SHP77 (cell line): Measurements from ENCODE around the gene FOXN3.
A peak's percentile ranks its signal among the peaks of the same experiment; 100 is the strongest.
"Not testable (repeated sequence)": the region's sequence is repeated elsewhere in the genome, so short reads cannot be mapped to it uniquely, and the experiment has no call there.

Experiments used
- DNase-seq, 2 experiments: peaks; one replicate each; lab custom pipeline; 2025; lab: John Stamatoyannopoulos, UW

Gene FOXN3

DNA sequence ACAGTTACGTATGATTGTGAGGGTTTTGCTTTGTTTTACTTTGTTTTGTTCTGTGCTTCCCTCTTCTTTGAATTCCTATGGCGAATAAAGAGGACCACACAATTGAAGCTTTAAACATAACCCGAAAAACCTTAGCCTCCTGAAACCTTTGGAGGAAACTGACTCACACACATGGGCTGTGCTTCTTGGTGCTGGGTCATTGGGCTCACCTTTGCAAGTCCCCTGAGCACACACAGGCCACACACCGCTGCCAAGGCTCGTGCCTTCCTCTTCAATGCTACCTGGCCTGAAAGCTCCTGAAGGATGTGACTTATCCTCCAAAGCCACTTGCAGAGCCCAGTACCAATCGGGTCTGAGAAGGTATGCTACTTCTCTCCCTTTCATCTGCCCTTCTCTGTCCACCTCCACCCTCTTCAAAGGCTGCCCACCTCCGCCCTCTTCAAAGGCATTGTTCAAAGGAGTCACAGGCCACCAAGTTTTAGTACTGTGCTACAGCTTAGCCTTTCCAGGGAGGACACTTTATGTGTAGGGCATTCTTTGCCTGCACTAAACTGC lies 114.6 kb downstream of the FOXN3 start:
- DNase-seq, result no peak

DNA sequence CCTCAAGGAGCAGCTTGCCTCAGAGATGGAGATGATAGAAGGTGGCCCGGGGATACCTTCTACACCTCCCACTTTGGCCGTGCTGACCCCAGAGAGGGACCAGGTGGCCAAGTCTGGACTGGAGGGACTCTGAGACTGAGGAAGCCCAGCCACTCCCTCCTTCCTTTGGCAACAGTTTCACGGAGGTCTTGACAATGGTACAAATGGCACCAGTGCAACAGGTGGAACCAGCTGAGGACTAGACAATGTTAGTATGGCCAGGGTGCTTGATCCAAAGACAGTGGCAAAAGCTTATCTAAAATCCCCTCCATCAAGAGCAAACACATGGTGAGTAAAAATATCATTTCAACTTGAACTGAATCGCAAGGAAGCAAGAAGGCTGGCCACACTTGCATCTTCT lies 117.4 kb downstream of the FOXN3 start:
- DNase-seq, result no peak

DNA sequence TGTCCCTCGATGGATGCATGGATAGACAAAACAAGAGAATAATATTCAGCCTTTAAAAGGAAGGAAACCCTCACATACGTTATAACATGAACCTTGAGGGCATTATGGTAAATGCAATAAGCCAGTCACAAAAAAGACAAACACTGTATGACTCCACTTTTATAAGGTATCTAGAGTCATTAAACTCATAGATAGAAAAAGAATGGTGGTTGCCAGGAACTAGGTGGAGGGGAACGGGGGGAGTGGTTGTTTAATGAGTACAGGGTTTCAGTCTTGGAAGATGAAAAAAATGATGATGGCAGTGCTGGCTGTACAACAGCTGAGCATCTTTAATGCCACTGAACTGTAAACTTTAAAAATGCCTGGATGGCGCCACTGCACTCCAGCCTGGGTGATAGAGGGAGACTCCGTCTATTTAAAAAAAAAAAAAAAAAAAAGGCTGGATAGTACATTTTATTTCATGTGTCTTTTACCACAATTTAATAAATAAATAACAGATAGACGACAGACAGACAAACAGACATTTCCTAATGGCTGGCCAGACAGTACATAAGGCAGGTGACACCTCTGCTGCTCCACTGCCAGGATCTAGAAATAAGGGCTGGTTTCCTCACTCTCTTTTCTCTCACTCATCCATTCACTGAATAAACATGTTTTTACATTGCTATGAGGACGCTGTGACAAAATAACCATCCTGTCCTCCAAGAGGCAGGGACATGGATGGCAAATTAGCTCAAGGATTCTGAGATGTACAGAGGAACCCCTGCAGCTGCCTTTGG lies 118.8 kb downstream of the FOXN3 start:
- DNase-seq, result no peak

DNA sequence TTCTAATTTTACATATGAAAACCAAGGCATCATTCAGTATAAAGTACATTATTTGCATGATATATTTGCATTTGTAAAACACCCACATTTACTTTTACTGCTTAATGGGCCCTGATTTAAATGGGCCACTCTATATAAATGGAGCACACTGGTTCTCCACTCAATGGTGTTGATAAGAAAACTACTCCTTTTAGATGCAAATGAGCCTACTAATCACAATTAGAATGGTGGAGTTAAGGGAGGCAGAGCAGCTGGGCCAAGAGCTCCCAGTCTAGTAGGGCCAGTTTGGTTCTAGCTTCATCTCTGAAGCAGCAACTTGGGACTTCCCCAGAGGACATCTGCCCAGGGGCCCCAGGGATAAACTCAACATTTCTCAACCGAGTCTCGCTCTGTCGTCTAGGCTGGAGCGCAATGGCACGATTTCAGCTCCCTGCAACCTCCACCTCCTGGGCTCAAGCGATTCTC lies 120.7 kb downstream of the FOXN3 start:
- DNase-seq, result no peak

DNA sequence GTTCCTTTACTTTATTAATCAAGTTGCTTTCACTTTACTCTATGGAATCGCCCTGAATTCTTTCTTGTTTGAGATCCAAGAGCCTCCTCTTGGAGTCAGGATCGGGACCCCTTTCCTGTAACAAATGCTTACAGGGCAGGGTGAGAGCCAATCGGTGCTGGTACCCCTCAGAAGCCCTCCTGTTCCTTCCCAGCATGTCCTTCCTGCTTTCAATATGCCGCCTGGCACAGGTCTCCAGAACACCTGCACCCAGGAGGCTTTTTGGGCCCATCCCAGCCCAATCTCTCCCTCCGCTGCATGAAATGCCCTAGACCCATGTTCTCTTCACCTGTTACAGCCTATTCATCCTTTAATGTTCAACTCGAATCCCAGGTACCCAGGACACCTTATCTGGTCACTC lies 122.2 kb downstream of the FOXN3 start:
- DNase-seq, result no peak

DNA sequence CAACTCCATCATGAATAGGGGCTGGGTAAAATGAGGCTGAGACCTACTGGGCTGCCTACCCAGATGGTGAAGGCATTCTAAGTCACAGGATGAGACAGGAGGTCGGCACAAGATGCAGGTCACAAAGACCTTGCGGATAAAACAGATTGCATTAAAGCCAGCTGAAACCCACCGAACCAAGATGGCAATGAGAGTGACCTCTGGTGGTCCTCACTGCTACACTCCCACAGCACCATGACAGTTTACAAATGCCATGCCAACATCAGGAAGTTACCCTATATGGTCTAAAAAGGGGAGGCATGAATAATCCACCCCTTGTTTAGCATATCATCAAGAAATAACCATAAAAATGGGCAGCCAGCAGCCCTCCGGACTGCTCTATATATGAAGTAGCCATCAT lies 122.6 kb downstream of the FOXN3 start:
- DNase-seq, result not testable (repeated sequence)

DNA sequence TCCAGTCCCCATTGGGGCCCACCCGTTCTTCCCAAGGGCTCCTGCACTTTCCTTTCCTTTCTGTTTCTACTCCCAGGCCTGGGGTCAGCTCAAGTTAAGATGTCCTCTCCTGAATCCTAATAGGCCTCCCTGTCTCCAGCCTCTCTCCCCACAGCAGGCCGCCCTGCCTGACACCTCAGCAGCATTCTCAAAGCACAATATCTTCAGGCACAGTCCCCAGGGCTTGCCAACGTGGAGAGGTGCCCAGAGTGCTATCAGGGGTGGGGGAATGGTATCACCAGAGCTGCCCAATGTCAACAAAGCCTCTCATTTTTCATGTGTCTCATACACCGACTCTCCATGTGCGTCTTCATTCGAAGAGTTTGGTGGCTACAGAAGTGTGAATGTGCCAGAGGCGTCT lies 123.0 kb downstream of the FOXN3 start:
- no peak for DNase-seq

DNA sequence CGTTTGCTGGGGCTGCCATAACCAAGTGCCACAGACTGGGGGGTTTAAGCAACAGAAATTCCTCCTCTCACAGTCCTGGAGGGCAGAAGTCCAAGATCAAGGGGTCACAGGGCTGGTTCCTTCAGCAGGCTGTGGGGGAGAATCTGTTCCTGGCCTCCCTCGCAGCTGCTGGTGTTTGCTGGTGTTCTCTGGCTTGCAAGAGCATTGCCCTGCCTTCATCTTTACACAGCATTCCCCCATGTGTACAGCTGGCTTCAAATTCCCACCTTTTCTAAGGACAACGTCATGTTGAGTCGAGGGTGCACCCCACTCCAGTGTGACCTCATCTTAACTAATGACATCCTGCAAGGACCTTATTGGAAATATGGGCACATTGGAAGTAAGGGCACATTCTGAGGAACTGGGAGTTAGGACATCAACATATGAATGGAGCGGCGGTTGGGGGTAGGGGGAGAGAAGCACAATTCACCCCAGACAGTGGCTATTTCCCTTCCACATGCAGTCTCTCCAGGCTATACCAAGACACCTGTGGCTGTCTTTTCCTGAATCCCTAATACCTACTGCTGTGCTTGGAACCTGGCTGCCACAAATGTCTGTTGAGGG lies 123.6 kb downstream of the FOXN3 start:
- DNase-seq, result peak; percentile 8 to 14

DNA sequence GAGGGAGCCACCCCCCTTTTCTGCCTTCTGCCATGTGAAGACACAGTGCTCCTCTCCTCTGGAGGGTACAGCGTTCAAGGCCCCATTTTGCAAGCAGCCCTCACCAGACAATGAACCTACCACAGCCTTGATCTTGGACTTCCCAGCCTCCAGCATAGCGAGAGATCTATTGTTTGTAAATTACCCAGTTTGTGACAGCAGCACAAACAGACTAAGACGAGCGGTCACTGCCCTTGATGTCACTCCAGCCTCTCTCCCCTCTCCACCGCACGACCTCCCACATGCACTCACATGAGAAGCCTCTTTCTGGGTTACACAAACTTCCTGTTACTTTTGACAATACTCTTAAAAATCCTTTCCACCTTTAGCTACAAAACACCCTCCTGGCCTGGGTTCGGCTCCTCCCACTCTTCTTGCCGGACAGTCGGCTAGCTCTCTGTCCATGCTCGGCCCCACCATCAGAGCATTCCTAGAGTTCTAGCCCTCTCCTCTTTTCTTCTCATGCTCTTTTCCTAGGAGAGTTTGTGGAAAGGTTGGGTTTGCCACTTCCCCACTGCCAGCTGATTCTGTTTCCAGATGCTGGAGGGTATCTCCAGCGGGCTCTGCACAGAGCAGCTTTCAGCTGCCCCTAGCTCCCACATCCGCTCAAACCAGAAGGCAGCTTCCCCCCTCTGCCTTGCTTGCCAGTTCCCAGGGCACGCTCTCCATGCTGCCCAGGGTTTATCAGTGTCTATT lies 124.3 kb downstream of the FOXN3 start:
- DNase-seq, result no peak

DNA sequence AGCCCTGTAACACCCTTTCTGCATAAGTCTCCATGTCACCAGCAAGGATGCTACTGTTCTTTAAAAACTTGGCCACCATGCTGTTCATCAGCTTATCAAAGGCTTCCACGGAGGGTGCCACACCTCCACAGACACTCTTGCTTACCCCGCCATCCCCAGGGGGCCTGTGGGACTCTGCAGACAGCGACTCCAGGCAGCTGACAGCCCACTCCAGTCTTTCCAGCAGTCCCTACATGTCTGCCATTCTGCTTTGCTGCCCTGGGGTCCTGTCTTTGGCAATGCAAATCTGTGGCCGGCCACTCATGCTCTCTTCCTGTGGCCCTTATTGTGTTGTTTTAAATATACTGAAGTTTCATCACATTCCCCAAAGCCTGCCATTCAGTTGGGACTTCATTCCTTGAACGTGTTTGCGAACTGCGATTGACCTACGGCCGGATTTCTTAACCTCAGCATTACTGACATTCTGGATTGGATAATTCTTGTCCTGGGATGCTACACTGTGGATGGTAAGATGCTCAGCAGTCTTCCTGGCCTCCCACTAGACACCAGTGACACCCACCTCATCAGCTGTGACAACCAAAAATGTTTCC lies 125.6 kb downstream of the FOXN3 start:
- DNase-seq, result no peak

DNA sequence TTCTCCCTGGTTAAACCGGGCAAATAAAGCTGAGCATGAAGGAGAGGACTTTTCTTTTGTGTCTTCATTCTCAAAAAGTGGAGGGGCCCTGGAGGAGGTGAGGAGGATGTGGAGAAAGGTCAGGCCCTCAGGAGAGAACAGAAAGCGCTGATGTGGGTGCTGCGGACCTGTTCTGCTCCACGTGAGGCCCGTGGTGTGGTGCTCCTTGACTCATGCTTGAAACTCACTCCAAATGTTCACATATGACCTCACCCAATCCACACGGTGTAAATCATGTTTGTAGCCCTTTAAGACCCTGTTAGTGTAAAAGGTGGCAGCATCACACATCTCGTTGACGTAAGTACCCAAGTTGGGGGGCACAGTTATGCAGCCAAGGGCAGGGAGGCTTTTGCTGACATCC lies 126.2 kb downstream of the FOXN3 start:
- DNase-seq, result no peak

DNA sequence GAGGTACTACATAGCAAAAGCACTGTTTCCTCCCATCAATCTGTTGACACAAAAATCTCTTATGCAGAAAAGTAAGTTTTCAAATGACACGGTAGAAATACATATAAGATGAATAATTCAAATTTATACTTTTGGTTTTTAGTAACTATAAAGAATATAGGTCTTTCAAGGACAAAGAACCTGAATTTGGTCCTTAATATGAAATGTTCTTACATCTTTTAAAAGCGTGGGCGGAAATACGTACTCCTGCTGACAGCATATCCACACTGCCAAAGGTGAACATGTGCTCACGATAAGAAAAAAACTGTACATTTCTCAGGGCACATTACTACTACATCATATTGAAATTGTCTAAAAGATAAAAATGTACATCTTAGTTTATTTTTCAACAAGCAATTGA lies 127.6 kb downstream of the FOXN3 start:
- DNase-seq, result no peak

DNA sequence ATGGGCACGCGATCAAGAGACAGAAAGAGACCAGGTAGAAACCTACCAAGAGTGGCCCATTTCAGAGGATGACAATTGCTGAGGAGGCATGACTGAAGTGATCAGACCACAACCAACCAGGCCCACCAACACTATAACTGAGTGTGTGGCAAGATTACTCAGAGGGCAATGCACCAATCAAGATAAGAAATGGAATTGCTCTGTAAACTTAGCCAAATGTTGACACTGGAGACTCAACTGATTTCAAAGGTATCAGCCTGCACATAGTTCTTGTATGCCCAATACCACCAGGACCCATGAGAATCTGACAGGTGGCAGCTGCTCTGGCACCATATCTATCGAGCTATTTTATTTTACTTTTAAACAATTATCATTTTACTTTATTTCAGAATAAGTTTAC lies 128.9 kb downstream of the FOXN3 start:
- DNase-seq, result no peak

DNA sequence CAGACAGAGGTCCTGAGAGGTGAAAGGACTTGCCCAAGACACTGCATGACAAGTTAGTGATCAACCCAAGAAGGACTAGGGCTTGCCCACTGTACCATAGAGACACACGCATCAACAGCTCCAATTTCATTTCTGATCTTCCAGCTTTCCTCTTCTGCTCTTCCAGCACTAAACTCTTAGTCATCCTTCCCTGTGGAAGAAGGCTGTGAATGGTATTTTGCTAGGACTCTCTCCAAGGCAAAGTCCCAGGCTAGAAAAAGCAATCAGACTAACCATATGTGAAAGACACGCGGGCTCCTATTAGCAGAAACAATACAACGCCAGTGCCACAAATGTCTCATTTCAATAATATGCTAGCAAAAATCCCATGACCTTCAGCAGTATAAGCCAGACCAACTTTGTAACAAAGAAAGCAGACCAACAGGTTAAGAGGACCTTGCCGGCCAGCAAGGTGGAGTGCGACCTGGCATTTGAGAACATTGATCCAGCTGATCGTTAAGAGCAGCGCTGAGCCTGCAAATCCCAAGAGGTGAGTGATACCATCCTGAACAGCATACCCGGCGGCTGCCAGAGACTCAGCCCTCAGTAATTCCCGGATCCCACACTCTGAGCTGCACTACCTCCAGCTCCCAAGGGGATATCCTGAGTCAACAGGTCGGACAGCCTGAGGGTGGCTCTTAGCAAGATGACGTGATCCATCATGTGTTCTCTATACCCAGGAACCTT lies 132.5 kb downstream of the FOXN3 start:
- no peak for DNase-seq

DNA sequence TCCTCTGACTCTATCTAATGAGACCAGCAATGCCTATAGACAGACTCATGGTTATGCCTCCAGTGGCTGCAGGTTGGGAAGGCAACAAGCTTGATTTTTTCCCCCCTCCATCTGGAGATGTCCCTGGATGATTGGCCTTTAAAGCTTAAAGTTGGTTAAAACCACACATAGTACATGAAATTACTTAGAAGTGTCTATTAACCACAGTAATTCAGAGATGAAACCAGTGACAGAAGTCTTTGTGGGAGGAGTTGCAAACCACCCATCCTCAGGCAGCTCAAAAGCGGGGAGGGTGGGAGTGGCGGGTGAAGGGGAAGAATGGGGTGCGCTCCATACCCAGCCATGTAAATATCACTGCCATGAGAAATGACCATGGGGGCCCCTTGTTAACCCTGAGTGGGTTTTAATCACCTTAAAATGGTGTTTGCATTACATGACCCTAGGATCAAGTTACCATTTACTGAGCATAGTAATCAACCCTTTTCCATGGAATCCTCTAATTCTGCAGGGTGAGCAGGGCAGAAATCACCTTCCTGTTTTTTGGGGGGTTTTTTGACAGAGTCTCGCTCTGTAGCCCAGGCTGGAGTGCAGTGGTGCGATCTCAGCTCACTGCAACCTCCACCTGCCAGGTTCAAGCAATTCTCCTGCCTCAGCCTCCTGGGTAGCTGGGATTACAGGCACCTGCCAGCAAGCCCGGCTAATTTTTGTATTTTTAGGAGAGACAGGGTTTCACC lies 133.5 kb downstream of the FOXN3 start:
- DNase-seq, result no peak

DNA sequence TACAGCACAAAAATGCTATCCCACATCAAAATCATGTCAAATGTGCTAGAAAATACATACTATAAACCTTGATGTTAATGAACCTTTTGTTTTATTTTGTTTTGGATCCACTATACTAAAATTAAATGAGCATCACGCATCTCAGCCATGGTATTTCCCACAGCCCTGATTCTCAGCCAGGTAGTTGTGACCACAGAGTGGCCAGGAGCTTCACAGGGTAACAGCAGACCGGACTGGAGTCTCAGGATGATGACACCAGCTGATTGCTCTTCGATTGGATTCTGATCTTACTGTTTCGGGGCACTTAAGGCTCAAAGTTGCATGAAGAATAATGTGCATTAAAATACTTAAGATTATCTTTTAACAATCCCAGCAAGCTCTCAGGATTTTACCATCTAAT lies 134.8 kb downstream of the FOXN3 start:
- DNase-seq, result no peak

DNA sequence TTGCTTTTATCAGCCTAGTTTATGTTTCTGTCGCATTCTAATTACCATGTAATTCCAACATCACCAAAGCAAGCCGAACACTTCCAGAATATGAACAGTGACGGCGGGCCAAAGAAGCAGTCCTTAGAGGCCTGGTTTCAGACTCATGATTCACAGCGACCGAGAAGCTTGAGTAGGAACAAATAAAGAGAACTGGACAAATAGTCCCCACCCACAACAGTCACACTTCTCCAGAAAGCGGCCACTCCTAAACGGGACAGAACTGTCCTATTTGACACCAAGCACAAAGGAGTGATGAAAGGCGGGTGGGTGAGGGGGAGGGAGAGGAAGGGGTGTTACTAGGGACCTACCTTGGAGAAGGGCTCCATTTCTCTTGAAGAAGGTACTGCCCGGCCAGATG lies 136.4 kb downstream of the FOXN3 start:
- no peak for DNase-seq

DNA sequence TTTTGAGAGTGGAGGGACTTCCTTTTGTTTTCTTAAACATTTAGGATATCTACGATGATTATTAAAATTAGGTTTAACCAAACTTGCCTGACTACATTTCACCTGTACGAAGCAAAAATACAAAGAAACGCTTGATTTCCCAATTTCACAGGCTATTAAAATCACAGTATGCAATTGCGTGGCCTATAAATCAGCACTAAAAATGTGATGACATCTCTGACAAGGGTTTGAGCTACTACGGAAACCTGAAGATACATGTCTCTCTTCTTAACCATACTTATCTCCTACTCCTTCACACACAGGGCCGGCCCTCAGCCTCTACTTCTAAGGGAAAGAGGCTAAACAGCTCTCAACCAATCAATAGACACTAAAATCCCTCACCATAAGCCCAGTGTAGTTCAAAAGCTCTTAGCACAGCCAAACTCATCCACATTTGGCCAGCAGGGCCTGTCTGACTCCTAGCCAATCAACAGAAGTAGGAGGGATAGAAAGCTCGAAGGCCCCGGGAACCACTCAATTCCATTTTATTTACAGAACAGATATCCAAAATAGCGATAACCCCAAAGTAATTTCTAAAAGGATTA lies 137.3 kb downstream of the FOXN3 start:
- DNase-seq, result no peak

DNA sequence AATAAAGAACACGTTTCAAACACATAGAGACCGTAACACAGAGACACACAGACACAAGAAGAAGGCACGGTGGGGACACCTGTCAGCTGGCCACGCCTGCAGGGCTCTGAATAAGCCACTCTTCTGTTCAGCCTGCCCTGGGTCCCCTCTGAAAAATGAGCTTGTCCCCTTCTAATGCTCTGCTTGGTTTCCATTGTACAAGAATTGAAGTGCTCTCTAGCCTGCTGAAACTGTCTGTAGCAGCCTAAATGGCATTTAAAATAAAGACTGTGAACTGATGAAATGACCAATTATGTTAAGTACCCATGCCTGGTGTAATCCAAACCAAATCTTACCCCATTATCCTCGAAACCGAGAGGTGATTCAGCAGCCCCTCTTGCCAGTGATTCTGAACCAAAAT lies 139.8 kb downstream of the FOXN3 start:
- DNase-seq, result no peak

DNA sequence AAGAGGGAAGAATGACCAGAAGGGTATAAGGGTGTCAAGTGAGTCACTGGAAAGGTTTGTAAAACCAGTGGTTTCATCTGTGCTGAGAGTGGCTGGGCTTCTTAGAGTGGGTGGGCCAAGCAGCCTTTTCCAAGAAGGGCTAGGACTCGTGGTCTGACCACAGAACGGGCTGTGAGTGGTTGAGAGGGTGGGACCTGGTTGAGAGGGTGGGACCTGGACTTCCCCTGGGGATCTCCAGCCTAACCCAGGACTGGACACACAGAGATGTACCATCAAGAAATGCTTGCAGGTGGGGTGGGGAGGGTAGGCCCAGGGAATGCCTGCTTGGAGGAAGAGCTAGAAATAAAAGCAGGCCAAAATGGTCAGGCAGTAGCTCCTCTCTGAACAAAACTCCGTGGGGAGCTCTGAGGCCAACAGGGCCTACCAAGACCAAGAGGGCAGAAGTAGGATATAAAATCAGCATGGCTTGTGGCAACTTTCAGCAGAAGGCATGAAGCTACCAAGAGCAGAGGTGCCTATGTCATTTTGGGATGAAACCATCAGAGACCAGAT lies 140.5 kb downstream of the FOXN3 start:
- no peak for DNase-seq
